Keratinocyte (primary cell): ENCODE measurements around the gene SDK1.

ENCODE experiments used
- CTCF ChIP-seq, 3 experiments: IDR thresholded peaks in 1 of 3; conservative IDR thresholded peaks in 1 of 3; optimal IDR thresholded peaks in 1 of 3; 2 replicates in 2 of 3; 3 replicates in 1 of 3; pipeline versions ENCODE3 to v1.5.1; 2011; ENCODE audit warnings: low read length in 3 of 3, mild to moderate bottlenecking in 3 of 3, moderate library complexity in 2 of 3, control low read depth in 1 of 3, inconsistent platforms in 1 of 3; ENCODE audit not compliant: insufficient read depth in 2 of 3; ENCODE audit errors: extremely low read depth in 1 of 3
- EZH2 ChIP-seq: IDR thresholded peaks from one replicate; pipeline ENCODE4 v1.6.1; 2012; ENCODE audit warnings: inconsistent platforms, mild to moderate bottlenecking, low read length, moderate library complexity

GRCh38 chr7:4048336-4048735 lies 747.3 kb downstream of the SDK1 start:
- TF ChIP-seq EZH2 (no peak), CTCF (optimal IDR thresholded peaks at IDR 0.05 in 1 of 3, IDR thresholded peaks at IDR 0.05 in 1 of 3, conservative IDR thresholded peaks at IDR 0.05 in 1 of 3; ENCODE audit: extremely low read depth in 1 of 3, insufficient read depth in 2 of 3, low read length in 3 of 3) (no peak)
